ENCODE results near the gene CACNB4. TPM values are rescaled to one million over a fixed set of nuclear protein-coding genes. Genes with fewer than 3 reads are reported as not detected.

CACNB4 gene
- total RNA-seq, 2 experiments from 2014 or later = 0.06 to 0.76 TPM

DNA sequence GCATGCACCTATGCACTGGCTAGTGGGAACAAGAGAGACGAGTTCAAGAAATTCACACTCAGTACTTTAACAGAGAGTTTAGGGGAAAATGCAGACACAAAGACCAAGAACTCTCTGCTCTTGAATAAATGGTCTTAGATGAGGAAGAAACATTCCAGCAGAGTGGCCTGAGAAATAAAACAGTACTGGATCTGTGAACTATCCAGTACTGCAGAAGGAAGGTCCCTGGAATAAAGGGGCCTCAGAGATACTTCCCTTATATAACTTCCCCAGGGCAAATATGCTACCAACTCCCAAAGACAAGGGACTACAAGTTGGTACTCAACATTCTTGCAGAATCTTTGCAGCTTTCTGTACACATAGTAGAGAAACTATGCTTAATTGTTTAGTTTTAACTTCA is 199.7 kb downstream of the CACNB4 start:
- ChIA-PET CTCF (ENCODE audit: unreplicated experiment) (no interaction called here), POLR2A (no interaction called here)
- Histone ChIP-seq H4K20me1 (ENCODE audit: insufficient read depth, low read length) (no peaks in the 10 kb centered on the region), H2AFZ (ENCODE audit: low read length) (no peak overlapping the region), H3K27ac (ENCODE audit: low read depth, low read length, poor library complexity, severe bottlenecking) (no peak overlapping the region), H3K4me2 (ENCODE audit: low read length) (no peak overlapping the region), H3K36me3 (ENCODE audit: insufficient read depth, low read length) (no peaks in the 10 kb centered on the region), H3K4me1 (ENCODE audit: insufficient read depth, low read length, poor library complexity, severe bottlenecking) (no peaks in the 10 kb centered on the region), H3K9me2 (ENCODE audit: insufficient read depth, low read length) (no peaks in the 10 kb centered on the region), H3K4me3 (ENCODE audit: low read depth, low read length, poor library complexity, severe bottlenecking) (no peak overlapping the region), H3K9me3 (ENCODE audit: low read length) (peaks cover 5% of the 10 kb centered on the region; the same call in 1 of the 2 replicates), H3K79me2 (ENCODE audit: insufficient read depth, low read depth, low read length) (no peaks in the 10 kb centered on the region)
- intact Hi-C loops (cut with micrococcal nuclease; ENCODE audit: unreplicated experiment) = no loop called here
- DNase-seq (ENCODE audit: low spot score) = no peak
- no TSS peak for BruUV-seq (replicated peaks)
- TF ChIP-seq EZH2phosphoT487 (IDR thresholded peaks at IDR 0.05; ENCODE audit: borderline replicate concordance, low read depth, low read length) = no peak
- TF ChIP-seq, protein P1, sequence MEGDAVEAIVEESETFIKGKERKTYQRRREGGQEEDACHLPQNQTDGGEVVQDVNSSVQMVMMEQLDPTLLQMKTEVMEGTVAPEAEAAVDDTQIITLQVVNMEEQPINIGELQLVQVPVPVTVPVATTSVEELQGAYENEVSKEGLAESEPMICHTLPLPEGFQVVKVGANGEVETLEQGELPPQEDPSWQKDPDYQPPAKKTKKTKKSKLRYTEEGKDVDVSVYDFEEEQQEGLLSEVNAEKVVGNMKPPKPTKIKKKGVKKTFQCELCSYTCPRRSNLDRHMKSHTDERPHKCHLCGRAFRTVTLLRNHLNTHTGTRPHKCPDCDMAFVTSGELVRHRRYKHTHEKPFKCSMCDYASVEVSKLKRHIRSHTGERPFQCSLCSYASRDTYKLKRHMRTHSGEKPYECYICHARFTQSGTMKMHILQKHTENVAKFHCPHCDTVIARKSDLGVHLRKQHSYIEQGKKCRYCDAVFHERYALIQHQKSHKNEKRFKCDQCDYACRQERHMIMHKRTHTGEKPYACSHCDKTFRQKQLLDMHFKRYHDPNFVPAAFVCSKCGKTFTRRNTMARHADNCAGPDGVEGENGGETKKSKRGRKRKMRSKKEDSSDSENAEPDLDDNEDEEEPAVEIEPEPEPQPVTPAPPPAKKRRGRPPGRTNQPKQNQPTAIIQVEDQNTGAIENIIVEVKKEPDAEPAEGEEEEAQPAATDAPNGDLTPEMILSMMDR (conservative IDR thresholded peaks at IDR 0.05; ENCODE audit: low read length) = no peak

DNA sequence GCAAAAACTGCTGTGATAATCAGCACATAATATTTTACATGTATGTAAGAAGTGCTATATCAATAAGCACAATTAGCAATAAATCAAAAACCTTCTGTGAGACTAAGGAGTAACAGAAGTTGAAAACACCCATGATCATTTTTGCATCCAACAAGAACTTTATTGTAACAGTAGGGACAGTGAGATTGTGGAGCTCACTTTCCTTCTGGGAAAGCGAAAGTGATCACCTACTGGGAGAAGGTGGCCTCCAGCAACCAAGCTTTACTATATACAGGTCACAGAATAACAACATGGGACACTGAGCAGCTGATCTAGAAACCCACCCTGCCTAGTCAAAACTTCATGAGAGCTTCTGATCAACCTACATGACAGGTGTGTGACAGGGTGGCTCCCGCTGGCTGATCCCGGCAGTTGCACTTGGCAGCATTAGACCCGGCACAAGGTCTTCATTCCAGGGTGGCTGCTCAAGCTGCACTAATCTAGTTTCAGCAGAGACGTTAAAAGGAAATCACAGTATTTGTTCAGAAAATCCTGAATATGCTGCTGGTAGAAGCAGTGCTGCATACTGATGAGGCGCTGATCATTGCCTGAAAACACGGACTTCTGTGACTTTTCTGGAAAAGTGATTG is 207.2 kb downstream of the CACNB4 start:
- Histone ChIP-seq H2AFZ (ENCODE audit: low read length) (no peak overlapping the region), H3K4me1 (ENCODE audit: insufficient read depth, low read length, poor library complexity, severe bottlenecking) (no peaks in the 10 kb centered on the region), H4K20me1 (ENCODE audit: insufficient read depth, low read length) (no peaks in the 10 kb centered on the region), H3K36me3 (ENCODE audit: insufficient read depth, low read length) (no peaks in the 10 kb centered on the region), H3K9me2 (ENCODE audit: insufficient read depth, low read length) (no peaks in the 10 kb centered on the region), H3K4me2 (ENCODE audit: low read length) (no peak overlapping the region), H3K4me3 (ENCODE audit: low read depth, low read length, poor library complexity, severe bottlenecking) (no peak overlapping the region), H3K9me3 (ENCODE audit: low read length) (peaks cover 5% of the 10 kb centered on the region; the same call in 1 of the 2 replicates), H3K79me2 (ENCODE audit: insufficient read depth, low read depth, low read length) (no peaks in the 10 kb centered on the region), H3K27ac (ENCODE audit: low read depth, low read length, poor library complexity, severe bottlenecking) (no peak overlapping the region)
- no peak for DNase-seq (ENCODE audit: low spot score)
- no peak for TF ChIP-seq EZH2phosphoT487 (IDR thresholded peaks at IDR 0.05; ENCODE audit: borderline replicate concordance, low read depth, low read length)
- TF ChIP-seq, protein P1 (conservative IDR thresholded peaks at IDR 0.05; ENCODE audit: low read length) = no peak
- BruUV-seq (replicated peaks) = no TSS peak
- intact Hi-C loops (cut with micrococcal nuclease; ENCODE audit: unreplicated experiment) = no loop called here
- ChIA-PET POLR2A (interaction anchor here (1.1 kb wide), 1 partner anchor 389 kb away, joined by 4 read pairs; no protein-coding TSS in a partner anchor), CTCF (ENCODE audit: unreplicated experiment) (no interaction called here)

DNA sequence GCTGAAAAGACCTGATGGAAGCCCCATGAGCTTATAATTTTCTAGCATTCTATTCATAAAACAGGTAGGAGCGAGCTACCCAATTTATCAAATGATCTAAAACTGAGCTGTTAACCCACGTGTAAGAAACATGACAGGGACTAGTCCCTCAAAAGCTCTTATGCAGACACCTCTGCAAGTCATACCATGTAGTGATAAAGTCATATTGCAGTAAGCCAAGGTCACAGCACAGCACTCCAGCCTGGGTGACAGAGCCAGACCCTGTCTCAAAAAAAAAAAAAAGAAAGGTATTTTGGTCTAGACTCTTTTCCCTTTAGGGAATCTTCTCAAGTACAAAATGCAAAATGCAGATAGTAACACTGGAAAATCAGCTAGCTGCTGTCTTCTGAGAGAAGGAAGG is 211.7 kb downstream of the CACNB4 start:
- H3K79me2 ChIP-seq (ENCODE audit: insufficient read depth, low read depth, low read length) = no peaks in the 10 kb centered on the region
- BruUV-seq (replicated peaks) = no TSS peak
- no peak for DNase-seq (ENCODE audit: low spot score)
- ChIA-PET CTCF (ENCODE audit: unreplicated experiment) (no interaction called here), POLR2A (interaction anchor here (0.7 kb wide), 1 partner anchor 458 kb away, joined by 3 read pairs; no protein-coding TSS in a partner anchor)
- no peaks in the 10 kb centered on the region for H3K9me3 ChIP-seq (ENCODE audit: low read length)
- intact Hi-C loops (cut with micrococcal nuclease; ENCODE audit: unreplicated experiment) = no loop called here
- H3K27ac ChIP-seq (ENCODE audit: low read depth, low read length, poor library complexity, severe bottlenecking) = no peak overlapping the region
- no peak overlapping the region for H3K4me3 ChIP-seq (ENCODE audit: low read depth, low read length, poor library complexity, severe bottlenecking)
- H3K36me3 ChIP-seq (ENCODE audit: insufficient read depth, low read length) = no peaks in the 10 kb centered on the region
- H3K4me2 ChIP-seq (ENCODE audit: low read length) = no peak overlapping the region
- no peaks in the 10 kb centered on the region for H3K4me1 ChIP-seq (ENCODE audit: insufficient read depth, low read length, poor library complexity, severe bottlenecking)
- TF ChIP-seq, protein P1 (conservative IDR thresholded peaks at IDR 0.05; ENCODE audit: low read length) = no peak
- no peak for TF ChIP-seq EZH2phosphoT487 (IDR thresholded peaks at IDR 0.05; ENCODE audit: borderline replicate concordance, low read depth, low read length)
- H2AFZ ChIP-seq (ENCODE audit: low read length) = no peak overlapping the region
- H4K20me1 ChIP-seq (ENCODE audit: insufficient read depth, low read length) = no peaks in the 10 kb centered on the region
- no peaks in the 10 kb centered on the region for H3K9me2 ChIP-seq (ENCODE audit: insufficient read depth, low read length)

Data from OCI-LY7 (cell line).